Ovary (tissue), 9 donors: ENCODE results near the gene SOX14. TPM values are rescaled to one million over a fixed set of nuclear protein-coding genes. Genes with fewer than 3 reads are reported as not detected.

ENCODE experiments used
- DNase-seq, 5 donors: peaks; one replicate each; pipeline ENCODE4 v3.0.0-alpha.2; 2019 to 2020
- H3K27ac ChIP-seq, 2 donors: fragments of 200-600 bp; one replicate each; pipeline versions ENCODE4 v1.5.1 to v1.8.0; 2019 to 2022
- H3K27me3 ChIP-seq: fragments of 200-600 bp; one replicate; pipeline ENCODE4 v1.8.0; 2022
- H3K36me3 ChIP-seq: fragments of 200-600 bp; sonication (generic); one replicate; pipeline ENCODE4 v1.5.1; 2019
- H3K4me1 ChIP-seq: one replicate; pipeline ENCODE4 v1.8.1; 2013; ENCODE audit warnings: mild to moderate bottlenecking, moderate library complexity; ENCODE audit not compliant: insufficient read depth
- H3K4me3 ChIP-seq: fragments of 200-600 bp; sonication (generic); one replicate; pipeline ENCODE4 v1.5.1; 2017
- H3K9me3 ChIP-seq, 2 donors: fragments of 200-600 bp in 1 of 2; sonication (generic) in 1 of 2; one replicate each; pipeline versions ENCODE4 v1.5.1 to v1.8.1; 2013 to 2019; ENCODE audit warnings: mild to moderate bottlenecking in 1 of 2, moderate library complexity in 1 of 2
- EP300 ChIP-seq: sonication (generic); formaldehyde crosslinking; IDR thresholded peaks from one replicate; pipeline ENCODE4 v1.6.1; 2017; ENCODE audit warnings: antibody characterized with exemption
- POLR2A ChIP-seq: fragments of 450-650 bp; IDR thresholded peaks from one replicate; pipeline ENCODE4 v1.6.1; 2017; ENCODE audit warnings: antibody characterized with exemption, mild to moderate bottlenecking, moderate library complexity
- WGBS, 3 donors: extraction: QIAGEN DNeasy Blood & Tissue Kit in 1 of 3; methylation state at CpG; one replicate each; pipeline versions ENCODE4 v1.1.5 to v1.1.7; 2013 to 2017; 5-methylcytosine and 5-hydroxymethylcytosine counted together
- intact Hi-C, 4 donors: fragments of 100-400 bp; cut with DNase I; formaldehyde crosslinking; loops; one replicate each; pipeline versions ENCODE4 v1.11.0 to v1.15.1; 2022 to 2023
- polyA plus RNA-seq, 2 donors: library from polyadenylated mRNA; stranded (reverse); fragments of 200-250 nt in 1 of 2; fragments of 350-450 nt in 1 of 2; fragmentation: Illumina TruSeq in 1 of 2; extraction: RNeasy Lipid Tissue Mini Kit (QIAGEN cat#74804) in 1 of 2; gene quantifications; one replicate each; pipeline ENCODE4 v1.2.3, GENCODE V29; 2013 to 2014
- total RNA-seq, 7 donors: library from RNA; depleted of rRNA in 2 of 7; stranded (reverse); fragments of >200 nt in 2 of 7; fragmentation: NEBNext Ultra II Directional in 3 of 7; extraction: Animal tissue kit (Norgen Biotek cat#: 25700) in 3 of 7; gene quantifications; one replicate each; pipeline versions ENCODE4 v1.1.0 to v1.2.4, GENCODE V29; 2016 to 2023
- TF ChIP-seq, protein P1 (sequence below), 3 donors: fragments of 450-650 bp in 2 of 3; fragments of 200-600 bp in 1 of 3; IDR thresholded peaks; one replicate each; pipeline versions ENCODE4 v1.5.1 to v1.8.0; 2016 to 2022; ENCODE audit warnings: antibody characterized with exemption in 3 of 3, mild to moderate bottlenecking in 1 of 3
- donor health status: DM: no; HTN: no; CAD: no; lungs with moderate emphysema.
- donor health status: DM: no; HTN: no; CAD: no.
- donor health status: Bipolar disorder and iron deficiency.
- donor health status: DM: yes; HTN: yes; CAD: no.
- donor health status: DM: no; HTN: no; CAD: no.
- donor health status: DM: yes; HTN: yes; CAD: no.

SOX14 gene
- total and polyA plus RNA-seq, 9 donors, result not detected

DNA sequence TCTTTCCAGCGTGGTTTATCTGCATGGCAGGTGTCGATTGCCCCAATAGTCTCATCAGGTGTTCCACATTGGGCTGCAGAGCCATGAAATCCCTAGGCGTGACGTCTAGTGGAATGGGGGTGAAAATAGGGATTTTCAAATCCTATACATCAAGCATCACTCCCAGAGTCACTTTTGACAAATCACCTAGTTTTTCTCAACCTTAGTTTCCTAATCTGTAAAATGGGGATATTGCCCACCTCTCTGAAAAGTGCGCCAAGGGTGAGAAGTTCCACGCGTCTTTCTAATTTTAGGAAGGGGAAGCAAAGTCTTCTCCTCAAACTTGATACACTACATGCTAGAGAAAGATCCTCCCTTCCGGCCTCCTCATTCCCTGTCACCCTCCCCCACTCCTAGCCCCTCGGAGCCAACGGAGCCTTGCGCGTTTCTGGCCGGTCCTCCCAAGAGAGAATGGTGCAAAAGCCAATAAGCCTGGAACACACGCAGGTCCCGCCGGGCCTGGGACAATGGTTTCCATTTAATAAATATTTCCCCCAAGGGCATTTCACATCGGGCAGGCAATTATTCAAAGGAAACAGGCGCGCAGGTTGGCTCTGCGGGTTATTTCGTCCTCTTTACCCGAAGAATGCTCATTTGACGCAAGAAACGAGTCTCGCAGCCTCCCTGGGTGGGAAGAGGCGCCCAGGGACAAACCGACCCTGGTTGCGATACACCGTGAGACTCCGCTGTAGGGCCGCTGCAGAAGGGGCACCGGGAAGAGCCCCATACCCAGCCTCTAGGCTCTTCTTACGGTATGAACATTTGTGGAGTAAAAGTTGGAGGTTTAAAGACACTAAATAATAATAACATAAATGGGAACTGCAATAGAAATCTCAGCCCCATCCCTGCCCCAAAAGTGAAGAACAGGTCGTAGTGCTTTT, 1.2 kb upstream of the SOX14 start:
- no peak for DNase-seq
- H3K27ac ChIP-seq, result no peak overlapping the region
- no peaks in the 10 kb centered on the region for H3K4me1 ChIP-seq
- no peak overlapping the region for H3K4me3 ChIP-seq
- H3K9me3 ChIP-seq, result no peaks in the 10 kb centered on the region
- 3% methylated on average over 34 of the region's 34 CpGs for WGBS, 3 donors
- intact Hi-C loops, result no loop called here
- H3K27me3 ChIP-seq, result no peaks in the 10 kb centered on the region
- no peak for TF ChIP-seq EP300
- TF ChIP-seq, protein P1, sequence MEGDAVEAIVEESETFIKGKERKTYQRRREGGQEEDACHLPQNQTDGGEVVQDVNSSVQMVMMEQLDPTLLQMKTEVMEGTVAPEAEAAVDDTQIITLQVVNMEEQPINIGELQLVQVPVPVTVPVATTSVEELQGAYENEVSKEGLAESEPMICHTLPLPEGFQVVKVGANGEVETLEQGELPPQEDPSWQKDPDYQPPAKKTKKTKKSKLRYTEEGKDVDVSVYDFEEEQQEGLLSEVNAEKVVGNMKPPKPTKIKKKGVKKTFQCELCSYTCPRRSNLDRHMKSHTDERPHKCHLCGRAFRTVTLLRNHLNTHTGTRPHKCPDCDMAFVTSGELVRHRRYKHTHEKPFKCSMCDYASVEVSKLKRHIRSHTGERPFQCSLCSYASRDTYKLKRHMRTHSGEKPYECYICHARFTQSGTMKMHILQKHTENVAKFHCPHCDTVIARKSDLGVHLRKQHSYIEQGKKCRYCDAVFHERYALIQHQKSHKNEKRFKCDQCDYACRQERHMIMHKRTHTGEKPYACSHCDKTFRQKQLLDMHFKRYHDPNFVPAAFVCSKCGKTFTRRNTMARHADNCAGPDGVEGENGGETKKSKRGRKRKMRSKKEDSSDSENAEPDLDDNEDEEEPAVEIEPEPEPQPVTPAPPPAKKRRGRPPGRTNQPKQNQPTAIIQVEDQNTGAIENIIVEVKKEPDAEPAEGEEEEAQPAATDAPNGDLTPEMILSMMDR (IDR thresholded peaks at IDR 0.05), result no peak
- TF ChIP-seq POLR2A, result no peak
- H3K36me3 ChIP-seq, result no peaks in the 10 kb centered on the region

DNA sequence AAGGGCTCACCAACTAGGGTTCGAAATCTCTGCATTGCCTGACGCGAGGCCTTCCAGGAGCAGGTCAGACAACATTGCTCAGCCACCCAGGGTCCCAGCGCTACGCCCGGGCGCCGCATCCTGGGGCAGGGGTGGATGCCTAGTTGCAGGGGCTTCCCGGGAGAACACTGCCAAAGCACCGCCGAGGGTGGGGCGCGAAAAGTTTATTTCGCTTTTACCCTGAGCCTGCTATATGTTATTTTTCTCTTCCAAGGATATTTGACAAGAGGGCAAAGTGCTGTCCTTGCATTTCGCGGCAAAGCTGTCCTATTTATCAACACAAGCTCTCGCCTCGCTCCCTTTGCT, 549 bp upstream of the SOX14 start:
- no peak overlapping the region for H3K27ac ChIP-seq
- no peak overlapping the region for H3K4me3 ChIP-seq
- WGBS, 3 donors, result 1 to 2% (median 2%) methylated on average over 18 of the region's 18 CpGs
- no peaks in the 10 kb centered on the region for H3K9me3 ChIP-seq
- H3K27me3 ChIP-seq, result no peaks in the 10 kb centered on the region
- intact Hi-C loops, result no loop called here
- TF ChIP-seq, protein P1 (IDR thresholded peaks at IDR 0.05), result no peak
- TF ChIP-seq EP300, result no peak
- TF ChIP-seq POLR2A, result no peak
- no peaks in the 10 kb centered on the region for H3K36me3 ChIP-seq
- DNase-seq, result no peak
- no peaks in the 10 kb centered on the region for H3K4me1 ChIP-seq

DNA sequence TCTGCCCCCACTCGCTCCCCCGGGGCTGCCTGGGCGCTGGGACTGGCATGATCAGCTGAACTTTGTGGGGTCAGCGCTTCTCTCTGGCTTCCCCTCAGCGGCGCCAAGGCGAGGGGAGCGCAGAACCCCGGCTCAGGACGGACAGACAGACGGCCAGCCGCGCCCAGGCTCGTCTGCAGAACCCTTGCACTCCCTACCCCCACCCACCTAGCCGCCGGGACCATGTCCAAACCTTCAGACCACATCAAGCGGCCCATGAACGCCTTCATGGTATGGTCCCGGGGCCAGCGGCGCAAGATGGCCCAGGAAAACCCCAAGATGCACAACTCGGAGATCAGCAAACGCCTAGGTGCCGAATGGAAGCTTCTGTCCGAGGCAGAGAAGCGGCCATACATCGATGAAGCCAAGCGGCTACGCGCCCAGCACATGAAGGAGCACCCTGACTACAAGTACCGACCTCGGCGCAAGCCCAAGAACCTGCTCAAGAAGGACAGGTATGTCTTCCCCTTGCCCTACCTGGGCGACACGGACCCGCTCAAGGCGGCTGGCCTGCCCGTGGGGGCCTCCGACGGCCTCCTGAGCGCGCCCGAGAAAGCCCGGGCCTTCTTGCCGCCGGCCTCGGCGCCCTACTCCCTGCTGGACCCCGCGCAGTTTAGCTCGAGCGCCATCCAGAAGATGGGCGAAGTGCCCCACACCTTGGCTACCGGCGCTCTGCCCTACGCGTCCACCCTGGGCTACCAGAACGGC, 621 bp downstream of the SOX14 start:
- intact Hi-C loops, result no loop called here
- Histone ChIP-seq H3K4me1 (no peaks in the 10 kb centered on the region), H3K36me3 (no peaks in the 10 kb centered on the region), H3K4me3 (no peak overlapping the region), H3K9me3 (no peaks in the 10 kb centered on the region), H3K27me3 (no peaks in the 10 kb centered on the region), H3K27ac (no peak overlapping the region)
- WGBS, 3 donors, result 2% methylated on average over 58 of the region's 58 CpGs
- DNase-seq, result no peak
- TF ChIP-seq EP300, result no peak
- TF ChIP-seq POLR2A, result no peak
- TF ChIP-seq, protein P1 (IDR thresholded peaks at IDR 0.05), result no peak

DNA sequence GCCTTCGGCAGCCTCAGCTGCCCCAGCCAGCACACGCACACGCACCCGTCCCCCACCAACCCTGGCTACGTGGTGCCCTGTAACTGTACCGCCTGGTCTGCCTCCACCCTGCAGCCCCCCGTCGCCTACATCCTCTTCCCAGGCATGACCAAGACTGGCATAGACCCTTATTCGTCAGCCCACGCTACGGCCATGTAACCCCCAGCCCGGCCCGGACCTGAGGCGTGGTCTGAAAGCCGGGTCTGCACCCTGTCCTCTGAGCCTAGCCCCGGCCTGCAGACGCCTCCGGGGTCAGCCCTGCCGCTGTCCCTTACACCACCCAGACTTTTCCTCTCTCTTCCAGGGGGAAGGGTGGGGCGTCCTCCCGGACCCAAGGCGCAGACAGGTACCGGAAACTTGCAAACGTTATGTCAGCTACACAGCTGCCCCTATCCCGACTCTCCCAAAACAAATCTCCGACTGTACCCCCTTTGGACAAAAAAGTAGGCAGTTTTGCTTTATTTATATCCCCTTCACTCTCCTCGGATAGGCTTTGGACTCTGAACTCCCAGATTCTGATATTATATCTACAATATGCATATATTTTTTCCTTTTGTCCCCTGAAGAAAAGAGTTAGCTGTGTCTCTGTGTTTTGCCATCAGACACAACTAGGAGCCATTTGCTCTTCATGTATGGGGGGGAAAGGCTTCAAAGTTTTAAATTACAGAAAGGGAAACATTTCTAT, 1.4 kb downstream of the SOX14 start:
- Histone ChIP-seq H3K27ac (no peak overlapping the region), H3K36me3 (no peaks in the 10 kb centered on the region), H3K4me1 (no peaks in the 10 kb centered on the region), H3K4me3 (no peak overlapping the region), H3K27me3 (no peaks in the 10 kb centered on the region), H3K9me3 (no peaks in the 10 kb centered on the region)
- intact Hi-C loops, result no loop called here
- WGBS, 3 donors, result 3% methylated on average over 27 of the region's 27 CpGs
- TF ChIP-seq EP300 (no peak), POLR2A (no peak)
- TF ChIP-seq, protein P1 (IDR thresholded peaks at IDR 0.05), result no peak
- no peak for DNase-seq
